Measurements from ENCODE around the gene USP17L13.
"Not testable (repeated sequence)": the region's sequence is repeated elsewhere in the genome, so short reads cannot be mapped to it uniquely, and the experiment has no call there.

The USP17L13 gene

GRCh38 chr4:9224596-9224995 lies at the start of gene USP17L13:
Gene USP17L13 (plus strand): TSS chr4:9224896. CDS start chr4:9224896, 0 bp downstream.
- not testable (repeated sequence) for DNase-seq (ENCODE audit: low read depth); H3K4me3 ChIP-seq (ENCODE audit: low read depth, low read length)

GRCh38 chr4:9210357-9210756 lies 14.3 kb upstream of the USP17L13 start, which contains the start of gene USP17L10:
Gene USP17L10 (plus strand): TSS chr4:9210657. CDS start chr4:9210657, 0 bp downstream.
- not testable (repeated sequence) for DNase-seq (ENCODE audit: low read depth); H3K4me3 ChIP-seq (ENCODE audit: low read depth, low read length)

- H3K4me3 ChIP-seq (ENCODE audit: low read depth, low read length); DNase-seq (ENCODE audit: low read depth): not testable (repeated sequence)
These were observed 10.0 kb upstream of the USP17L13 start for GRCh38 chr4:9214701-9215100.

- not testable (repeated sequence) for DNase-seq (ENCODE audit: low read depth); H3K4me3 ChIP-seq (ENCODE audit: low read depth, low read length)
These were observed 9.6 kb upstream of the USP17L13 start, which contains the start of gene USP17L11 for GRCh38 chr4:9215105-9215504. Gene USP17L11 (plus strand): TSS chr4:9215405. CDS start chr4:9215405, 0 bp downstream.

- H3K4me3 ChIP-seq (ENCODE audit: low read depth, low read length); DNase-seq (ENCODE audit: low read depth): not testable (repeated sequence)
These were observed 4.8 kb upstream of the USP17L13 start, which contains the start of gene USP17L12 for GRCh38 chr4:9219852-9220251. Gene USP17L12 (plus strand): TSS chr4:9220152. CDS start chr4:9220152, 0 bp downstream.

- not testable (repeated sequence) for H3K4me3 ChIP-seq (ENCODE audit: low read depth, low read length); DNase-seq (ENCODE audit: low read depth)
These were observed 5.6 kb downstream of the USP17L13 start for GRCh38 chr4:9230249-9230648.

GRCh38 chr4:9234085-9234484 lies 9.4 kb downstream of the USP17L13 start, which contains the start of gene USP17L15:
Gene USP17L15 (plus strand): TSS chr4:9234385. CDS start chr4:9234385, 0 bp downstream.
- DNase-seq (ENCODE audit: low read depth); H3K4me3 ChIP-seq (ENCODE audit: low read depth, low read length): not testable (repeated sequence)

- not testable (repeated sequence) for DNase-seq (ENCODE audit: low read depth); H3K4me3 ChIP-seq (ENCODE audit: low read depth, low read length)
These were observed 13.8 kb downstream of the USP17L13 start for GRCh38 chr4:9238461-9238860.

GRCh38 chr4:9243579-9243978 lies 18.9 kb downstream of the USP17L13 start, which contains the start of gene USP17L17:
Gene USP17L17 (plus strand): TSS chr4:9243879. CDS start chr4:9243879, 0 bp downstream.
- DNase-seq (ENCODE audit: low read depth), result not testable (repeated sequence)

GRCh38 chr4:9247953-9248680 lies 23.4 kb downstream of the USP17L13 start, which contains the start of gene USP17L18:
Gene USP17L18 (plus strand): TSS chr4:9248630. CDS start chr4:9248630, 0 bp downstream.
- H3K4me3 ChIP-seq (ENCODE audit: low read depth, low read length); DNase-seq (ENCODE audit: low read depth): not testable (repeated sequence)

More at GRCh38 chr4:9243579-9243978, 18.9 kb downstream of the USP17L13 start, which contains the start of gene USP17L17:
- H3K4me3 ChIP-seq (ENCODE audit: low read depth, low read length), result not testable (repeated sequence)

- DNase-seq (ENCODE audit: low read depth); H3K4me3 ChIP-seq (ENCODE audit: low read depth, low read length): not testable (repeated sequence)
These were observed 28.4 kb downstream of the USP17L13 start, which contains the start of gene USP17L19 for GRCh38 chr4:9253078-9253477. Gene USP17L19 (plus strand): TSS chr4:9253378. CDS start chr4:9253378, 0 bp downstream.

GRCh38 chr4:9257824-9258223 lies 33.1 kb downstream of the USP17L13 start, which contains the start of gene USP17L20:
Gene USP17L20 (plus strand): TSS chr4:9258124. CDS start chr4:9258124, 0 bp downstream.
- not testable (repeated sequence) for H3K4me3 ChIP-seq (ENCODE audit: low read depth, low read length); DNase-seq (ENCODE audit: low read depth)

GRCh38 chr4:9262572-9262971 lies 37.9 kb downstream of the USP17L13 start, which contains the start of gene USP17L21:
Gene USP17L21 (plus strand): TSS chr4:9262872. CDS start chr4:9262872, 0 bp downstream.
- not testable (repeated sequence) for H3K4me3 ChIP-seq (ENCODE audit: low read depth, low read length); DNase-seq (ENCODE audit: low read depth)

- not testable (repeated sequence) for H3K4me3 ChIP-seq (ENCODE audit: low read depth, low read length); DNase-seq (ENCODE audit: low read depth)
These were observed 42.6 kb downstream of the USP17L13 start, which contains the start of gene USP17L22 for GRCh38 chr4:9267319-9267718. Gene USP17L22 (plus strand): TSS chr4:9267619. CDS start chr4:9267619, 0 bp downstream.

GRCh38 chr4:9271719-9272118 lies 47.0 kb downstream of the USP17L13 start:
- H3K4me3 ChIP-seq (ENCODE audit: low read depth, low read length); DNase-seq (ENCODE audit: low read depth): not testable (repeated sequence)
